ENCODE results near the gene PSAP.

The PSAP gene

DNA sequence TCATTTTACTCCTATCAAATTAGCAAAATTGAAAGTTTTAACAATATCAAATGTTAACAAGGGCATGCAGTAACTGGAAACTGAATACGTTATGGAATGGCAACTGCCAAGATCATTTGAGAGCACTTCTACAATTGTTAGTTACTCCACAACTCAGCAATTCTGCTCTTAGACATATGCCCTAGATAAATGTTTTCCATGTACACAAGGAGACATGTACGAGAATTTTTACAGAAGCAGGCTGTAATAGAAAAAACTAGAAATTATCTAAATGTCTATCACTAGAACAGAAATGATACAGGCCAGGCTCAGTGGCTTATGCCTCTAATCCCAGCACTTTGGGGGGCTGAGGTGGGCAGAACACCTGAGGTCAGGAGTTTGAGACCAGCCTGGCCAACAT is 7.0 kb downstream of the PSAP start:
- TF ChIP-seq EZH2phosphoT487 (IDR thresholded peaks at IDR 0.05; ENCODE audit: borderline replicate concordance): no peak
- TF ChIP-seq, protein P1, sequence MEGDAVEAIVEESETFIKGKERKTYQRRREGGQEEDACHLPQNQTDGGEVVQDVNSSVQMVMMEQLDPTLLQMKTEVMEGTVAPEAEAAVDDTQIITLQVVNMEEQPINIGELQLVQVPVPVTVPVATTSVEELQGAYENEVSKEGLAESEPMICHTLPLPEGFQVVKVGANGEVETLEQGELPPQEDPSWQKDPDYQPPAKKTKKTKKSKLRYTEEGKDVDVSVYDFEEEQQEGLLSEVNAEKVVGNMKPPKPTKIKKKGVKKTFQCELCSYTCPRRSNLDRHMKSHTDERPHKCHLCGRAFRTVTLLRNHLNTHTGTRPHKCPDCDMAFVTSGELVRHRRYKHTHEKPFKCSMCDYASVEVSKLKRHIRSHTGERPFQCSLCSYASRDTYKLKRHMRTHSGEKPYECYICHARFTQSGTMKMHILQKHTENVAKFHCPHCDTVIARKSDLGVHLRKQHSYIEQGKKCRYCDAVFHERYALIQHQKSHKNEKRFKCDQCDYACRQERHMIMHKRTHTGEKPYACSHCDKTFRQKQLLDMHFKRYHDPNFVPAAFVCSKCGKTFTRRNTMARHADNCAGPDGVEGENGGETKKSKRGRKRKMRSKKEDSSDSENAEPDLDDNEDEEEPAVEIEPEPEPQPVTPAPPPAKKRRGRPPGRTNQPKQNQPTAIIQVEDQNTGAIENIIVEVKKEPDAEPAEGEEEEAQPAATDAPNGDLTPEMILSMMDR (conservative IDR thresholded peaks at IDR 0.05; ENCODE audit: low read length): no peak
- Histone ChIP-seq H3K4me2 (ENCODE audit: low read depth, low read length, poor library complexity, severe bottlenecking) (no peak overlapping the region), H3K9me3 (ENCODE audit: insufficient read depth, low read depth, low read length) (no peaks in the 10 kb centered on the region), H3F3A (ENCODE audit: low read depth) (no peaks in the 10 kb centered on the region), H3K36me3 (ENCODE audit: insufficient read depth, low read length) (no peaks in the 10 kb centered on the region), H3K9ac (ENCODE audit: low read depth, low read length, poor library complexity, severe bottlenecking) (no peak overlapping the region), H2AFZ (ENCODE audit: low read length) (no peak overlapping the region), H3K4me1 (ENCODE audit: insufficient read depth, low read length, poor library complexity, severe bottlenecking) (peaks cover 37% of the 10 kb centered on the region), H3K27me3 (ENCODE audit: insufficient read depth, low read length, poor library complexity, severe bottlenecking) (no peaks in the 10 kb centered on the region), H4K20me1 (ENCODE audit: insufficient read depth, low read length, poor library complexity, severe bottlenecking) (peaks cover 86% of the 10 kb centered on the region), H3K9me2 (replicated peaks; ENCODE audit: low read depth, low read length) (no peaks in the 10 kb centered on the region), H3K79me2 (ENCODE audit: insufficient read depth, low read length) (peaks cover 67% of the 10 kb centered on the region), H3K4me3 (ENCODE audit: low read length, poor library complexity, severe bottlenecking) (no peak overlapping the region)

DNA sequence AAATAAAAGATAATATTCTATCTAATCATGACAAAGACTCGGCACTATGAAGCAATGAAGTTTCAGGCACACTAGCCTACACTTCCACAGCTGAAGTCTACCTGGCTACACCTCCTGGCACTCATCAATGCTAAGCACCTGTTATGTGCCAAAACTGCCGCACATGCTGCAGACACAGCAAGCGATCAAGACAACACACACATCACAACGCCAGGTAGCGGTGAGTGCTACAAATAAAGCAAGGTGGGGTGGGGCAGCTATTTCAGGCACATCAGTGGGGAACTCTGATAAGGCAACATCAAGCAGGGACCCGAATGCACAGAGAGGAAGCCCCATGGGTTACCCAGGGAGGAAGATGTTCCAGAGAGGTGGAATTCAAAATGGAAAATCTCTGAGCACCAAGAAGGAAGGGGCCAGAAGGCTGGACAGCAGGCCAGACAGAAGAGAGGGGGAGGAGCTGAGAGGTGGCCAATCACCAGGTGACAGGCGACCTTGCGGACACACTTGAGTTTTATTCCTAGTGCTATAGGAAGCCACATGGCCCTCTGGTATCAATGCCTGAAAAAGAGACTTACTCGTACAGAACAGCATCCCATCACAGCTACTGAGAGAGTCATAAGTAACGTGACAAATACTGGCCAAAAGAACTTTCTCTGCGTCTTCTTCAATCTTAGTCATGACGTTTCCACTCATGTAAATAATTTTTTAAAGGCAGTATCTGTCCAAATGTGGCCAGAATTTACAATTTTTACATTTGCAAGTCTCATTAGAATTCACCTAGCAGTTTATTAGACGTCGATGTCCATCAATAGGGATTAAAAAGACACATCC is 8.0 kb downstream of the PSAP start:
- H3K9me2 ChIP-seq (replicated peaks; ENCODE audit: low read depth, low read length): no peaks in the 10 kb centered on the region
- H3K9ac ChIP-seq (ENCODE audit: low read depth, low read length, poor library complexity, severe bottlenecking): no peak overlapping the region
- no peak overlapping the region for H2AFZ ChIP-seq (ENCODE audit: low read length)
- no peaks in the 10 kb centered on the region for H3F3A ChIP-seq (ENCODE audit: low read depth)
- no peak overlapping the region for H3K4me2 ChIP-seq (ENCODE audit: low read depth, low read length, poor library complexity, severe bottlenecking)
- H3K79me2 ChIP-seq (ENCODE audit: insufficient read depth, low read length): peaks cover 60% of the 10 kb centered on the region
- no peak overlapping the region for H3K4me3 ChIP-seq (ENCODE audit: low read length, poor library complexity, severe bottlenecking)
- H3K9me3 ChIP-seq (ENCODE audit: insufficient read depth, low read depth, low read length): no peaks in the 10 kb centered on the region
- peaks cover 77% of the 10 kb centered on the region for H4K20me1 ChIP-seq (ENCODE audit: insufficient read depth, low read length, poor library complexity, severe bottlenecking)
- TF ChIP-seq EZH2phosphoT487 (IDR thresholded peaks at IDR 0.05; ENCODE audit: borderline replicate concordance): no peak
- TF ChIP-seq, protein P1 (conservative IDR thresholded peaks at IDR 0.05; ENCODE audit: low read length): no peak
- H3K27me3 ChIP-seq (ENCODE audit: insufficient read depth, low read length, poor library complexity, severe bottlenecking): no peaks in the 10 kb centered on the region
- H3K4me1 ChIP-seq (ENCODE audit: insufficient read depth, low read length, poor library complexity, severe bottlenecking): peaks cover 27% of the 10 kb centered on the region
- H3K36me3 ChIP-seq (ENCODE audit: insufficient read depth, low read length): no peaks in the 10 kb centered on the region

DNA sequence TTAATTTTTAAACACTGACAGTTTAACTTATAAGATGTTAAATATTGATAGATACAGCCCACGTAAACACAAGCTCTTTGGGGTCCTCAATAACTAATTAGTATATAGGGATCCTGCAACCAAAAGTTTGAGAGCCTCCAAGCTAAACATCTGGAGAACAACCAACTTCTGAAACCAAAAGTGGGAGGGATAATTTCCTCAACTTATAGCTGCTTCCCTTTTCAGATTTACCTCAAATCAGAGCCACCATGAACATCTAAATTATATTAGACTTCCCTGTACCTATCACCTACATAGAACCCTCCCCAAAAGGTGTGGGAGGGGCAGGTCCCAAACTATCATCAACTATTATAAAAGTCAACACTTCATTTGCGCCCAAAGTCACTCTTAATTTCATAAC is 8.6 kb downstream of the PSAP start:
- Histone ChIP-seq H3K9me3 (ENCODE audit: insufficient read depth, low read depth, low read length) (no peaks in the 10 kb centered on the region), H3K4me3 (ENCODE audit: low read length, poor library complexity, severe bottlenecking) (no peak overlapping the region), H3F3A (ENCODE audit: low read depth) (no peaks in the 10 kb centered on the region), H3K36me3 (ENCODE audit: insufficient read depth, low read length) (no peaks in the 10 kb centered on the region), H4K20me1 (ENCODE audit: insufficient read depth, low read length, poor library complexity, severe bottlenecking) (peaks cover 77% of the 10 kb centered on the region), H3K9ac (ENCODE audit: low read depth, low read length, poor library complexity, severe bottlenecking) (no peak overlapping the region), H2AFZ (ENCODE audit: low read length) (no peak overlapping the region), H3K4me1 (ENCODE audit: insufficient read depth, low read length, poor library complexity, severe bottlenecking) (peaks cover 21% of the 10 kb centered on the region), H3K27me3 (ENCODE audit: insufficient read depth, low read length, poor library complexity, severe bottlenecking) (no peaks in the 10 kb centered on the region), H3K4me2 (ENCODE audit: low read depth, low read length, poor library complexity, severe bottlenecking) (no peak overlapping the region), H3K9me2 (replicated peaks; ENCODE audit: low read depth, low read length) (no peaks in the 10 kb centered on the region), H3K79me2 (ENCODE audit: insufficient read depth, low read length) (peaks cover 61% of the 10 kb centered on the region)
- TF ChIP-seq, protein P1 (conservative IDR thresholded peaks at IDR 0.05; ENCODE audit: low read length): no peak
- no peak for TF ChIP-seq EZH2phosphoT487 (IDR thresholded peaks at IDR 0.05; ENCODE audit: borderline replicate concordance)
